Middle frontal gyrus (tissue), 1 donor: Measurements from ENCODE around the gene UQCC5.
"Not testable (repeated sequence)": the region's sequence is repeated elsewhere in the genome, so short reads cannot be mapped to it uniquely, and the experiment has no call there.

Experiments used
- DNase-seq: peaks from one replicate; pipeline ENCODE4 v3.0.0-alpha.2; 2015; ENCODE audit warnings: low spot score; ENCODE audit errors: extremely low spot score

The UQCC5 gene

GRCh38 chr3:52521881-52522650 is 14.3 kb upstream of the UQCC5 start:
- DNase-seq = no peak

GRCh38 chr3:52522651-52523251 is 13.7 kb upstream of the UQCC5 start:
- no peak for DNase-seq

- no peak for DNase-seq
Observed at GRCh38 chr3:52523386-52524257, 12.8 kb upstream of the UQCC5 start.

GRCh38 chr3:52524258-52524751 is 12.1 kb upstream of the UQCC5 start:
- DNase-seq = no peak

- DNase-seq = no peak
Observed at GRCh38 chr3:52524752-52525679, 11.4 kb upstream of the UQCC5 start.

- no peak for DNase-seq
Observed at GRCh38 chr3:52525680-52526561, 10.5 kb upstream of the UQCC5 start.

- DNase-seq = not testable (repeated sequence)
Observed at GRCh38 chr3:52526671-52527038, 9.8 kb upstream of the UQCC5 start.

GRCh38 chr3:52527039-52527731 is 9.2 kb upstream of the UQCC5 start:
- no peak for DNase-seq

GRCh38 chr3:52527732-52528585 is 8.4 kb upstream of the UQCC5 start:
- no peak for DNase-seq

- DNase-seq = no peak
Observed at GRCh38 chr3:52528586-52529375, 7.6 kb upstream of the UQCC5 start.

- no peak for DNase-seq
Observed at GRCh38 chr3:52529376-52530333, 6.8 kb upstream of the UQCC5 start.

GRCh38 chr3:52530918-52531826 is 5.2 kb upstream of the UQCC5 start:
- DNase-seq = no peak

- DNase-seq = no peak
Observed at GRCh38 chr3:52531860-52532516, 4.4 kb upstream of the UQCC5 start.

- DNase-seq = no peak
Observed at GRCh38 chr3:52532517-52532837, 3.9 kb upstream of the UQCC5 start.
